ENCODE data around the gene MRPS25. TPM values are rescaled to one million over a fixed set of nuclear protein-coding genes. Genes with fewer than 3 reads are reported as not detected.
A peak's percentile ranks its signal among the peaks of the same experiment; 100 is the strongest.

MRPS25 gene
- total and polyA plus RNA-seq, 9 of the 15 experiments (the other 6 are each of a cell fraction or from before 2014, with no cell fraction given), result 34.3 to 129 (median 78.2) TPM

GRCh38 chr3:15113471-15113870 is 48.4 kb upstream of the MRPS25 start:
- Histone ChIP-seq H3K9ac (ENCODE audit: insufficient read depth in 1 of 2, low read depth in 2 of 2, low read length in 2 of 2) (no peak overlapping the region), H4K20me1 (replicated peaks; ENCODE audit: control insufficient read depth, insufficient read depth, low read length) (no peaks in the 10 kb centered on the region), H3K79me2 (ENCODE audit: control insufficient read depth, insufficient read depth, low read length) (no peaks in the 10 kb centered on the region), H3K9me3 (replicated peaks; ENCODE audit: control insufficient read depth, insufficient read depth, low read depth, low read length) (no peaks in the 10 kb centered on the region), H3K9me1 (ENCODE audit: control insufficient read depth, insufficient read depth, low read length) (no peaks in the 10 kb centered on the region), H2AFZ (ENCODE audit: low read depth, low read length) (peak overlapping the region; percentile 25; the same call in 1 of the 2 replicates), H3K4me3 (no peak overlapping the region), H3K4me2 (ENCODE audit: insufficient read depth, low read length) (no peak overlapping the region), H3K27me3 (ENCODE audit: control insufficient read depth in 2 of 2, insufficient read depth in 2 of 2, low read length in 2 of 2) (peaks cover 0 to 4% of the 10 kb centered on the region in 2 experiments; a peak in 2 of 5 replicates), H3K36me3 (ENCODE audit: control insufficient read depth, insufficient read depth, low read length) (no peaks in the 10 kb centered on the region), H3K27ac (ENCODE audit: extremely low read depth, low read depth, low read length) (no peak overlapping the region), H3K4me1 (replicated peaks in 1 of 2; ENCODE audit: control insufficient read depth in 2 of 2, insufficient read depth in 2 of 2, low read length in 2 of 2) (peaks cover 1 to 2% of the 10 kb centered on the region in 2 experiments; a peak in 3 of 5 replicates)
- CTCF ChIA-PET (ENCODE audit: low intra/inter-chr PET ratio), result no interaction called here
- DNase-seq (ENCODE audit: extremely low read depth in 1 of 4, low spot score in 3 of 4), result no peak
- intact Hi-C loops (cut with micrococcal nuclease) (no loop called here), in situ Hi-C loops (cut with MboI) (loop anchor here (5.0 to 10.0 kb wide), 2 partner anchors 89 to 271 kb away; no protein-coding TSS in a partner anchor)
- 7% methylated on average over 6 of the region's 6 CpGs for WGBS (ENCODE audit: insufficient coverage, low coverage, missing lambda C conversion rate)
- POLR2A ChIA-PET, result interaction anchor here (0.6 to 1.0 kb wide), 4 partner anchors 14 to 115 kb away, joined by 3 to 4 read pairs (median 4); no protein-coding TSS in a partner anchor
- TF ChIP-seq MAZ (CRISPR knock-in tag; conservative IDR thresholded peaks at IDR 0.05 in 1 of 2, IDR thresholded peaks at IDR 0.05 in 1 of 2), result no peak
- no TSS peak for BruUV-seq (replicated peaks)
- no peak for ATAC-seq
- FAIRE-seq, result no peak

- H3K36me3 ChIP-seq (ENCODE audit: control insufficient read depth, insufficient read depth, low read length), result no peaks in the 10 kb centered on the region
- no peaks in the 10 kb centered on the region for H3K9me1 ChIP-seq (ENCODE audit: control insufficient read depth, insufficient read depth, low read length)
- peaks cover 0 to 4% of the 10 kb centered on the region in 2 experiments; a peak in 2 of 5 replicates for H3K27me3 ChIP-seq (ENCODE audit: control insufficient read depth in 2 of 2, insufficient read depth in 2 of 2, low read length in 2 of 2)
- ChIA-PET CTCF (ENCODE audit: low intra/inter-chr PET ratio) (no interaction called here), POLR2A (no interaction called here)
- DNase-seq (ENCODE audit: extremely low read depth in 1 of 4, low spot score in 3 of 4) (no peak), FAIRE-seq (no peak), ATAC-seq (no peak)
- WGBS (ENCODE audit: insufficient coverage, low coverage, missing lambda C conversion rate), result 63% methylated on average over 3 of the region's 3 CpGs
- no peaks in the 10 kb centered on the region for H4K20me1 ChIP-seq (replicated peaks; ENCODE audit: control insufficient read depth, insufficient read depth, low read length)
- in situ Hi-C loops (cut with MboI), result loop anchor here (5.0 to 10.0 kb wide), 2 partner anchors 90 to 273 kb away; no protein-coding TSS in a partner anchor
- H2AFZ ChIP-seq (ENCODE audit: low read depth, low read length), result no peak overlapping the region
- no TSS peak for BruUV-seq (replicated peaks)
- H3K4me2 ChIP-seq (ENCODE audit: insufficient read depth, low read length), result no peak overlapping the region
- no peak overlapping the region for H3K27ac ChIP-seq (ENCODE audit: extremely low read depth, low read depth, low read length)
- intact Hi-C loops (cut with micrococcal nuclease), result no loop called here
- H3K4me3 ChIP-seq, result no peak overlapping the region
- peaks cover 2 to 5% of the 10 kb centered on the region in 2 experiments; a peak in 2 of 5 replicates for H3K4me1 ChIP-seq (replicated peaks in 1 of 2; ENCODE audit: control insufficient read depth in 2 of 2, insufficient read depth in 2 of 2, low read length in 2 of 2)
- no peak overlapping the region for H3K9ac ChIP-seq (ENCODE audit: insufficient read depth in 1 of 2, low read depth in 2 of 2, low read length in 2 of 2)
- no peaks in the 10 kb centered on the region for H3K79me2 ChIP-seq (ENCODE audit: control insufficient read depth, insufficient read depth, low read length)
- H3K9me3 ChIP-seq (replicated peaks; ENCODE audit: control insufficient read depth, insufficient read depth, low read depth, low read length), result no peaks in the 10 kb centered on the region
- TF ChIP-seq EP300 (IDR thresholded peaks at IDR 0.05; ENCODE audit: low read length), result no peak
- TF ChIP-seq NR4A1 (CRISPR knock-in tag; IDR thresholded peaks at IDR 0.05), result no peak
- TF ChIP-seq NR4A1 (tag; IDR thresholded peaks at IDR 0.05), result no peak
- TF ChIP-seq ETV6 (IDR thresholded peaks at IDR 0.05; ENCODE audit: borderline replicate concordance in 1 of 2, low read depth in 2 of 2, low read length in 1 of 2), result no peak
- TF ChIP-seq ETV6 (CRISPR knock-in tag; IDR thresholded peaks at IDR 0.05; ENCODE audit: borderline replicate concordance), result no peak
- no peak for TF ChIP-seq MAFK (IDR thresholded peaks at IDR 0.05; ENCODE audit: low read length)
- no peak for TF ChIP-seq NFXL1 (CRISPR knock-in tag; IDR thresholded peaks at IDR 0.05)
These were observed 46.9 kb upstream of the MRPS25 start for GRCh38 chr3:15112011-15112410.

All from K562 (cell line).